GM23248 (cell line): ENCODE measurements around the gene SIDT1. TPM values are rescaled to one million over a fixed set of nuclear protein-coding genes. Genes with fewer than 3 reads are reported as not detected.

Source experiments
- DNase-seq: peaks from one replicate; pipeline ENCODE4 v3.0.0-alpha.2; 2015
- H2AFZ ChIP-seq: fragments of 200-600 bp; sonication (generic); 2 replicates; pipeline ENCODE4 v1.6.1; 2016; ENCODE audit warnings: antibody characterized with exemption
- H3F3A ChIP-seq: fragments of 200-600 bp; sonication (generic); 2 replicates; pipeline ENCODE4 v1.6.1; 2016; ENCODE audit warnings: mild to moderate bottlenecking, antibody characterized with exemption, mixed run types; ENCODE audit not compliant: insufficient read depth
- H3K27ac ChIP-seq: fragments of 200-600 bp; sonication (generic); 2 replicates; pipeline ENCODE4 v1.5.1; 2016; ENCODE audit warnings: mild to moderate bottlenecking
- H3K27me3 ChIP-seq: fragments of 200-600 bp; sonication (generic); replicated peaks from 2 replicates; pipeline ENCODE4 v1.6.1; 2016; ENCODE audit warnings: mild to moderate bottlenecking; ENCODE audit not compliant: insufficient read depth
- H3K36me3 ChIP-seq: fragments of 200-600 bp; sonication (generic); 2 replicates; pipeline ENCODE4 v1.6.1; 2016; ENCODE audit warnings: low read depth, mild to moderate bottlenecking
- H3K4me1 ChIP-seq: fragments of 200-600 bp; sonication (generic); 2 replicates; pipeline ENCODE4 v1.6.1; 2016; ENCODE audit warnings: mild to moderate bottlenecking; ENCODE audit not compliant: insufficient read depth
- H3K4me2 ChIP-seq: fragments of 200-600 bp; sonication (generic); one replicate; pipeline ENCODE4 v1.6.1; 2016; ENCODE audit warnings: mild to moderate bottlenecking; ENCODE audit not compliant: unreplicated experiment
- H3K4me3 ChIP-seq: fragments of 200-600 bp; sonication (generic); 2 replicates; pipeline ENCODE4 v1.5.1; 2016; ENCODE audit warnings: mild to moderate bottlenecking
- H3K79me2 ChIP-seq: fragments of 200-600 bp; sonication (generic); 2 replicates; pipeline ENCODE4 v1.6.1; 2016; ENCODE audit warnings: mild to moderate bottlenecking; ENCODE audit not compliant: insufficient read depth
- H3K9ac ChIP-seq: fragments of 200-600 bp; sonication (generic); 2 replicates; pipeline ENCODE4 v1.6.1; 2016; ENCODE audit warnings: mild to moderate bottlenecking
- H3K9me2 ChIP-seq: fragments of 200-600 bp; sonication (generic); 2 replicates; pipeline ENCODE4 v1.6.1; 2016; ENCODE audit warnings: mixed run types, mild to moderate bottlenecking, moderate library complexity; ENCODE audit not compliant: insufficient read depth
- H3K9me3 ChIP-seq: fragments of 200-600 bp; sonication (generic); one replicate; pipeline ENCODE4 v1.6.1; 2017; ENCODE audit warnings: low read depth
- H4K20me1 ChIP-seq: fragments of 200-600 bp; sonication (generic); 2 replicates; pipeline ENCODE4 v1.6.0; 2016; ENCODE audit not compliant: insufficient read depth
- EZH2 ChIP-seq: fragments of 200-600 bp; sonication (generic); IDR thresholded peaks from 2 replicates; pipeline ENCODE4 v1.6.1; 2018; ENCODE audit warnings: antibody characterized with exemption, mild to moderate bottlenecking; ENCODE audit not compliant: insufficient read depth, poor library complexity, severe bottlenecking
- EZH2phosphoT487 ChIP-seq: fragments of 200-600 bp; sonication (generic); IDR thresholded peaks from 2 replicates; pipeline ENCODE4 v1.6.1; 2018; ENCODE audit warnings: antibody characterized with exemption, moderate library complexity, mild to moderate bottlenecking, low read depth; ENCODE audit not compliant: insufficient read depth
- WGBS, 2 experiments: methylation state at CpG; one replicate each; pipeline ENCODE4 v1.1.6; 2015 to 2017; ENCODE audit warnings: low lambda C conversion rate in 2 of 2, low coverage in 1 of 2; ENCODE audit errors: missing lambda C conversion rate in 2 of 2; 5-methylcytosine and 5-hydroxymethylcytosine counted together
- in situ Hi-C: fragments of 300-500 bp; cut with MboI; formaldehyde crosslinking; loops from 2 replicates; pipeline ENCODE4 v1.15.0; 2020
- polyA plus RNA-seq: library from polyadenylated mRNA; unstranded; fragments of >200 nt; fragmentation: Nextera tagmentation; extraction: Ambion mirVana; gene quantifications from 2 replicates; pipeline ENCODE4 v1.2.1, GENCODE V29; 2016
- total RNA-seq: library from RNA; depleted of rRNA; stranded (reverse); fragments of >200 nt; shearing (Covaris generic); gene quantifications from 2 replicates; pipeline ENCODE4 v1.2.3, GENCODE V29; 2014

The SIDT1 gene
- total and polyA plus RNA-seq, 2 experiments from 2014 or later: not detected

DNA sequence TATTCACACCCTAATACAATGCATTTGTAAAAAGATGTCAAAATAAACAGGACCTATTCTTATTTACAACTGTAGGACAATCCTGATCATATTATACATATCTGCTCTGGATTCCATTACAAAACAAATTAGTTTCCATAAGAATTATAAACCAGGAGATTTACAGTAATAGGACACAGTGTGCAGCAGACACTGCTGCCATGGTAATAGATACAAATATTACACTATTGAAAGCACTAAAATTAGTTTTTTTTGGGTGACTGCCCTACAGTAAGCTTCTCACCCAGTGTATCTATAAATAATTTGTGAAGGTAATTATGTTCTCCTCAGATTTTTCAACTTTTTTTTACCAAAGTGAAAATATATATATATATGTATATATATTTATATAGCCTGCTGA is 116.2 kb downstream of the SIDT1 start:
- Histone ChIP-seq H3K27ac (no peak overlapping the region), H3K36me3 (no peaks in the 10 kb centered on the region), H3K27me3 (no peaks in the 10 kb centered on the region), H4K20me1 (no peaks in the 10 kb centered on the region), H3K4me1 (no peaks in the 10 kb centered on the region), H3F3A (no peaks in the 10 kb centered on the region), H2AFZ (no peak overlapping the region), H3K4me3 (no peak overlapping the region), H3K9me2 (no peaks in the 10 kb centered on the region), H3K9ac (no peak overlapping the region), H3K9me3 (peaks cover 10% of the 10 kb centered on the region), H3K79me2 (no peaks in the 10 kb centered on the region), H3K4me2 (no peak overlapping the region)
- no peak for TF ChIP-seq EZH2
- DNase-seq: no peak
- in situ Hi-C loops: no loop called here

DNA sequence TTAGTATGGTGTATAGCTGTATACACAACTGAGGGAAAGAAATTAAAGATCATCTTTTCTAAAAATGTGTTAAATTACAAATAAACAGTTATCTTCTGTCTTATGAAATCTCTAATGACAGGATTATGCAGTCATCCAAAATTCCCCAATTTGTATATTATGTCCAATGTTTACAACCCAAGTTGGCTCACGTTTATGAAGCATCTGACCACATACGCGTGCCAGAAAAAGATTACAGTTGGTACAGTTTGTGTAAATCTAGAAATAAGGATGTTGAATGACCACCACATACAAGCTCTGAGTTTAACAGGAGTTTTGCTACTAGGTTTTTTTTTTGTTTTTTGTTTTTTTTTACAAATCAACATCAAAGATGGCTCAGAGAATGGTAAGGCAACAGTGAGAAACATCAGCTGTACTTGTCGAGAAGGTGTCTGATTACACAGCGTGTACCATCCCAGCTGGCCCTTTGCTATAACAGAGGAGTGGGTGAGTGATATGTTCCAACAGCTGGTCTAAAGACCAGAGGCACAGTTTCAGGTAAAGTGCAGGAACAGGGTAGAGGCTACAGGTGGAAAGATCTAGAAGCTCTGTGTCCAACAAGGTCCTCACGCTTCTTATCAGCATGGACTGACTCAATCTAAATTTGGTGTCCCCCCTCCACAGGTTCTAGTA is 117.0 kb downstream of the SIDT1 start:
- WGBS, 2 experiments: 58 to 65% methylated on average over 6 of the region's 6 CpGs
- Histone ChIP-seq H3K27ac (no peak overlapping the region), H3K4me3 (no peak overlapping the region), H3K9me2 (no peaks in the 10 kb centered on the region), H2AFZ (no peak overlapping the region), H3K9ac (no peak overlapping the region), H3K4me1 (no peaks in the 10 kb centered on the region), H3K79me2 (no peaks in the 10 kb centered on the region), H3K4me2 (no peak overlapping the region), H3K9me3 (peaks cover 10% of the 10 kb centered on the region), H4K20me1 (no peaks in the 10 kb centered on the region), H3F3A (no peaks in the 10 kb centered on the region), H3K36me3 (no peaks in the 10 kb centered on the region), H3K27me3 (no peaks in the 10 kb centered on the region)
- TF ChIP-seq EZH2 (no peak), EZH2phosphoT487 (no peak)
- in situ Hi-C loops: no loop called here
- DNase-seq: no peak

DNA sequence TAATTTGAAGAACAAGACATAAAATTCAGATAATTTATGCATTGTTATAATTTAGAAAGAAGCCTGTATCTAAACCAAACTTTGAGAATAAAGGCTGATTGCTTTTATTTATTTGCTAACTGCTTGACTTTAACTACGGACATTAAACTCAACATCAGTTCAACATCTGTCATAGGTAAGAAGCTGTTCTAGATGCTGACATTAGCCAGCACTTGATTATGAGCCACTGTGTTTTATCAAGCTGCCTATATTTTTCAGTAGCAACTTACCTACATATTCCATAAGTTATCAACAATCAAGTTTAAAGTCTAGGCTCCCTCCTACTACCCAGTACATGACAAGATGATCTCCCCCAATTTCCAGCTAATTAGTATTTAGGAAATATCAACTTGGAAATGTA is 122.0 kb downstream of the SIDT1 start:
- no peak overlapping the region for H3K27ac ChIP-seq
- H4K20me1 ChIP-seq: no peaks in the 10 kb centered on the region
- WGBS, 2 experiments: 75 to 78% methylated on average over 1 of the region's 1 CpG
- no peak overlapping the region for H3K4me3 ChIP-seq
- no peak overlapping the region for H2AFZ ChIP-seq
- no peak overlapping the region for H3K9ac ChIP-seq
- H3F3A ChIP-seq: no peaks in the 10 kb centered on the region
- in situ Hi-C loops: no loop called here
- H3K4me2 ChIP-seq: no peak overlapping the region
- no peak for DNase-seq
- H3K4me1 ChIP-seq: no peaks in the 10 kb centered on the region
- no peaks in the 10 kb centered on the region for H3K79me2 ChIP-seq
- no peaks in the 10 kb centered on the region for H3K9me3 ChIP-seq
- H3K27me3 ChIP-seq: no peaks in the 10 kb centered on the region
- TF ChIP-seq EZH2 (no peak), EZH2phosphoT487 (no peak)
- peaks cover 4% of the 10 kb centered on the region; the same call in 1 of the 2 replicates for H3K36me3 ChIP-seq
- no peaks in the 10 kb centered on the region for H3K9me2 ChIP-seq

DNA sequence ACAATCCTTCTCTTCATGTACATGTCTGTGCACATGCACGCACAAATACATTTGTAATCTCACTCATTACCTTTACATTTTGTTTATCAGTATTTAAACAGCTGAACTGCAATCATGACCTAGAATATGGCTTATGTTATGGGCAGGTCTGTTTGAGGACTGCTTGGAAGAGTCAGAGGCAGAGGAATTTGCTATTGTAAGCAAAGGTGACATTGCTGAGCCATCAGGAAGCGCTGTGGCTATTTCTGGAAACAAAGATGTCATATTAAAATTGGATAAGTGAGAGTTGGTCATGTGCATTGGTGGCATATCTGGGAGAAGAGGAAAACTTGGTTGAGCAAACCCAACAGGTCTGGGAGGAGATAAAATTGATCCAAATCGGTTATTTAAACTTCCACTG is 122.5 kb downstream of the SIDT1 start:
- no peak overlapping the region for H3K27ac ChIP-seq
- no peak overlapping the region for H3K9ac ChIP-seq
- H3K4me1 ChIP-seq: no peaks in the 10 kb centered on the region
- no peak for DNase-seq
- H3K9me3 ChIP-seq: no peaks in the 10 kb centered on the region
- no peak for TF ChIP-seq EZH2
- peaks cover 7% of the 10 kb centered on the region; the same call in 1 of the 2 replicates for H3K36me3 ChIP-seq
- H3F3A ChIP-seq: no peaks in the 10 kb centered on the region
- H4K20me1 ChIP-seq: no peaks in the 10 kb centered on the region
- in situ Hi-C loops: no loop called here
- 95 to 97% methylated on average over 3 of the region's 3 CpGs for WGBS, 2 experiments
- H3K79me2 ChIP-seq: no peaks in the 10 kb centered on the region
- no peak overlapping the region for H2AFZ ChIP-seq
- no peaks in the 10 kb centered on the region for H3K9me2 ChIP-seq
- no peak overlapping the region for H3K4me3 ChIP-seq
- H3K27me3 ChIP-seq: no peaks in the 10 kb centered on the region
- no peak overlapping the region for H3K4me2 ChIP-seq

DNA sequence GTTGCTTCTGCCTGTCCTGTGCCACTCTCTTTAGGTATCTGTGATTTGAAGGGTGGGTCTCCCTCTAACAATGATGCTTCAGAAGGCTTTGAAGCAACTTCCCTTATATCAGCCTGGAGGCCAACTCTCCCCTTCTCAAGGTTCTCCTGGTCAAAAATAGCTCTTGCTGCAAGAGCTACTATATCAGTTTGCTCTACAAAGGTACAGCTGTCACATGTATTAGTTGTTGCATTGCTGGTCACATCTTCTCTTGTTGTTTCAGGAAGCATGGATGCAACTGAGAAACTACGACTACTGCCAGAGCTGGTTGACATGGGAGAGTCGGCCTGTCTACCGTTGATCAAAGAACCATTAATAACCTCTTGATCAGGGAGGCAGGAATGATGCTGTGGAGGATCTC is 125.8 kb downstream of the SIDT1 start:
- Histone ChIP-seq H3K4me1 (no peaks in the 10 kb centered on the region), H3K36me3 (peaks cover 13% of the 10 kb centered on the region; the same call in 1 of the 2 replicates), H3K9ac (no peak overlapping the region), H3K9me3 (no peaks in the 10 kb centered on the region), H3K27me3 (no peaks in the 10 kb centered on the region), H3K4me3 (no peak overlapping the region), H3K9me2 (no peaks in the 10 kb centered on the region), H3K79me2 (no peaks in the 10 kb centered on the region), H3K27ac (no peak overlapping the region), H3K4me2 (no peak overlapping the region), H3F3A (no peaks in the 10 kb centered on the region), H2AFZ (no peak overlapping the region), H4K20me1 (no peaks in the 10 kb centered on the region)
- WGBS, 2 experiments: 96 to 98% methylated on average over 3 of the region's 3 CpGs
- DNase-seq: no peak
- no peak for TF ChIP-seq EZH2
- no peak for TF ChIP-seq EZH2phosphoT487
- in situ Hi-C loops: no loop called here
